ENCODE measurements around the gene KCTD14. TPM values are rescaled to one million over a fixed set of nuclear protein-coding genes. Genes with fewer than 3 reads are reported as not detected.
"Not testable (repeated sequence)": the region's sequence is repeated elsewhere in the genome, so short reads cannot be mapped to it uniquely, and the experiment has no call there.

The KCTD14 gene
- polyA plus RNA-seq, 4 donors: 13.1 to 16.8 (median 14.6) TPM

DNA sequence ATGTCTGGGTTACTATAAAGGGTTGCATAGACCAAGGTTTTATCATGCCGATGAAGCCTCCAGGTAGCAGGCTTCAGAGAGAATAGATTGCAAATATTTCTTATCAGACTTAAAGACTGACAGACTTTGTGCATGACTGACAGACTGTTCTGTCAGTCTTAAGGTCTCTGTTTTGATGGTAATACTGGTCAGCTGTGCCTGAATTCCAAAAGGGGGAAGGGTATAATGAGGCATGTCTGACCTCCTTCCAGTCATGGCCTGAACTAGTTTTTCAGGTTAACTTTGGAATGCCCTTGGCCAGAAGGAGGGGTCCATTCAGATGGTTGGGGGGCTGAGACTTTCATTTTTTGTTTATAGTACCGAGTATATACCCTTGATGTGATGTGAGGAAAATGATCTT lies 4.7 kb upstream of the KCTD14 start:
- DNase-seq (ENCODE audit: low read depth in 4 of 4, low spot score in 3 of 4): no peak

GRCh38 chr11:78025378-78025777 lies 2.3 kb upstream of the KCTD14 start:
- no peak for DNase-seq (ENCODE audit: low read depth in 4 of 4, low spot score in 3 of 4)

DNA sequence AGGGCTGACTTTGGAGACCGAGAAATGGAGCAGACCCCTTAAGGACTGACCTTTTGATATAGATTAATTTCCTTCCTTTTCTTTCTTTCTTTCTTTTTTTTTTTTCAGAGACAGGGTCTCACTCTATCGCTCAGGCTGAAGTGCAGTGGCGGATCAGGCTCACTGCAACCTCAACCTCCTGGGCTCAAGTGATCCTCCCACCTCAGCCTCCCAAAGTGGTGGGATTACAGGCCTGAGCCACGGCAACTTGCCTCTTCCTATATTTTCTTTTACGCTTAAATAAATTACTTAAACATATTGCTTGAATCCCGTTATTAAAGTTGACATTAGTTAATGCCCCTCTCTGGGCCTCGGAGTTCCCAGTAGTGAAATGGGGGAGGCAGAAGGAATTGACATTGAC lies 350 bp upstream of the KCTD14 start:
- no peak for DNase-seq (ENCODE audit: low read depth in 4 of 4, low spot score in 3 of 4)

DNA sequence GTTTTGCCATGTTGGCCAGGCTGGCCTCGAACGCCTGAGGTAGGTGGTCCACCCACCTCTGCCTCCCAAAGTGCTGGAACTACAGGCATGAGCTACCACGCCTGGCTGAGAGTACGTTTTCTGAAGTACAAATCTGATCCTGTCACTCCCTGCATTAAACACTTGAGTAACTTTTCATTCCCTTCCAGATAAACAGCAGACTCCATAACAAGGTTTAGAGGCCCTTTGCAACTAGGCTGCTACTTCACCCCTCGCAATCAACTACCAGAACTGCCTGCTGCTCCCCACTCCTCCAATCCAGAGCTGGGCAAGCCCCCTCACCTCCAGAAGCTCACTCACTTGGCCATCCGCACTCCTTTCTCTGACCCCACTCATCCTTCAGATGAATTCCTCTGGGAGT lies 1.5 kb downstream of the KCTD14 start:
- no peak for DNase-seq (ENCODE audit: low read depth in 4 of 4, low spot score in 3 of 4)

- DNase-seq (ENCODE audit: low read depth in 4 of 4, low spot score in 3 of 4): no peak
These were observed 2.8 kb downstream of the KCTD14 start for GRCh38 chr11:78020246-78020645.

DNA sequence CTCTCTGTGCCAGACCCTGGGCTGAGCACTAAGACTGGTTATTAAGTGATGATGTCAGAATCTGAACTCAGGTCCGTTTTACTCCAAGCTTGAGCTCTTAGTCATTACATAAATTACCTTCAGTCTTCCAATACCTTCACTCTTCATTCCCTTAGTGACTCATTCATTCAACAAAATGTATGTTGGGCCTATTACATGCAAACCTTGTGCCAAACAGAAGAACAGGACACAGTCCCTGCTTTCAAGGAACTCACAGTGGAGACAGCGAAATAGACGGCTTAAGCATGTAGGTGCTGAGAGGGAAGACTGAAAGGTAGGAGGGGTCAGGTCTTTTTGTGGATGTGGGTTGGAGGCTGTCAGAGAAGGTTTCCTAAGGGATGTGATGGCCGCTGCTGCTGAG lies 3.3 kb downstream of the KCTD14 start:
- DNase-seq (ENCODE audit: low read depth in 4 of 4, low spot score in 3 of 4): no peak

DNA sequence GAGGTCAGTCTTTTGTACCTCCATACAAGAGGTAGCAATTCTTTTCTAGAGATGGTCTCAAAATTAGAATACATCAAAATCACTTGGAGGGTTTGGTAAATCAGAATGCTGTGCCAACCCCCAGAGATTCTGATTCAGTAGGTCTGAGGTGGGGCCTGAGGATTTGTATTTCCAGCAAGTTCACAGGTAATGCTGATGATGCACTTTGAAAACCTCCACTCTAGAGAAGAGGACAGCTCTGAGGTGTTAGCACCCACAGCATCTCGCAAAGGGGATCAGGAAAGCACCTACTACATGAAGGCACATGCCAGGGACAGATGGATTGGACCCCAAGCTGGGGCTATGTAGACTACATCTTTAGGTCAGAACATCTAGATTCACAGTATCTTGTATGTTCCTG lies 7.2 kb downstream of the KCTD14 start:
- no peak for DNase-seq (ENCODE audit: low read depth in 4 of 4, low spot score in 3 of 4)

GRCh38 chr11:78014937-78015520 lies 8.0 kb downstream of the KCTD14 start:
- not testable (repeated sequence) for DNase-seq (ENCODE audit: low read depth in 4 of 4, low spot score in 3 of 4)

DNA sequence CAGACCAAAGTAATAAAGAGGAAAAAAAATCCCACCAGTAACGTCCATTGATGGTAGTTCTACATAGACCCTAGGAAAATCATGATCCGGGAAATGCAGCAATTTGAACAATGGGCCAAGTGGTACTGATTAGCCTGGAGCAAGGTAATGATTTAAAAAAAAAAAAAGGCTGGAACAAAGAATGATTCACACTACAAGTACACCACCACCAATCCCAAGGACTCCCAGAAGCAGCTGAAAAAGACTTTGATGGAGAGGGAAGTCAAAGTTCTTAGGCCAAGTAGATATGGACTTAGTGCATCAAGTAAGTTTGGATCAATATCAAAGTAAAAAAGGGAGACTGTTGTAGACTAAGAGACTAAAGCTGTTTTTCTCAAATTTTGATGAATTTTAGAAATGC lies 11.8 kb downstream of the KCTD14 start:
- DNase-seq (ENCODE audit: low read depth in 4 of 4, low spot score in 3 of 4): no peak

DNA sequence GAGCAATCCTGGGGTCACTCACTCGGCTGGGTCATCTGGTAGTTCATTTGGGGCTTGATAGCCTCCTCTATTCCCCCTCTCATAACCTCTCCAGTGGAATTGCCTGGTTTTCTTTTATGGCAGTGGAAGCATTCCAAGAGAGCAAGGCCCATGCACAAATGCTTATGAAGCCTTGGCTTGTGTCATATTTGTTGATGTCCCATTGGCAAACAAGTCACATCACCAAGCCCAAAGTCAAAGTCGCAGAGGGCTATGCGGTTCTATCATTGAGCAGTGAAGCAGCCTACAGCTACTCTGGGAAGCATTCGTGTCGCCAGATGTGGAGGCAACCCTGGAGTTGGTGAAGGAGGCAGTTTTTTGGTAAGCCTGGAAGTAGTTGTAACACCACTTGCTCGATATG lies 12.3 kb downstream of the KCTD14 start:
- DNase-seq (ENCODE audit: low read depth in 4 of 4, low spot score in 3 of 4): no peak

- DNase-seq (ENCODE audit: low read depth in 4 of 4, low spot score in 3 of 4): no peak
These were observed 12.8 kb downstream of the KCTD14 start for GRCh38 chr11:78010304-78010703.

- no peak for DNase-seq (ENCODE audit: low read depth in 4 of 4, low spot score in 3 of 4)
These were observed 14.0 kb downstream of the KCTD14 start for GRCh38 chr11:78009062-78009461.

- no peak for DNase-seq (ENCODE audit: low read depth in 4 of 4, low spot score in 3 of 4)
These were observed 22.9 kb downstream of the KCTD14 start for GRCh38 chr11:78000193-78000592.

GRCh38 chr11:77999446-78000030 lies 23.5 kb downstream of the KCTD14 start:
- DNase-seq (ENCODE audit: low read depth in 4 of 4, low spot score in 3 of 4): no peak

GRCh38 chr11:77994434-77995362 lies 28.4 kb downstream of the KCTD14 start, which contains the start of gene INTS4:
Gene INTS4 (minus strand): TSS chr11:77994668. CDS start chr11:77994643, 25 bp downstream.
- peak; percentile 93 to 99 (median 98) for DNase-seq (ENCODE audit: low read depth in 4 of 4, low spot score in 3 of 4)

- peak in 1 of 4 donors; percentile 3 for DNase-seq (ENCODE audit: low read depth in 4 of 4, low spot score in 3 of 4)
These were observed 29.2 kb downstream of the KCTD14 start for GRCh38 chr11:77993902-77994301.

DNA sequence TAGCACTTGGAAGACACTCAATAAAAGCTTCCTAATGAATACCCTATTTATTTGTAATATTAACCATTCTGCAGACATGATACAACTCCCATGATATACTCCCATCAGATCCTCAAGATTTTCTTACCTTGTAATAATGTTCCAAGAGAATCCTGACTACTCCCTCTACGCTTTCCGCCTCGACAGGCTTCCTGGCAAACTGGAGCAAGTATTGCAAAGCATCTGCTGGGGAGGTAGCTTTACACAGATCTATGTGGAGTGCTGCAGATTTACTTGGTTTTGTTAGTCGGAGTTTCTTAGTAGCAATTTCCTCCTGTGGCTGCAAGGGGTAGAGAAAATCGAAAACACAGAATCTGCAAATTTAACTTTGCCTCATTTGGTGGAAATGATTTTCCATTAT lies 32.1 kb downstream of the KCTD14 start:
- no peak for DNase-seq (ENCODE audit: low read depth in 4 of 4, low spot score in 3 of 4)

- DNase-seq (ENCODE audit: low read depth in 4 of 4, low spot score in 3 of 4): not testable (repeated sequence)
These were observed 36.6 kb downstream of the KCTD14 start for GRCh38 chr11:77986456-77986855.

DNA sequence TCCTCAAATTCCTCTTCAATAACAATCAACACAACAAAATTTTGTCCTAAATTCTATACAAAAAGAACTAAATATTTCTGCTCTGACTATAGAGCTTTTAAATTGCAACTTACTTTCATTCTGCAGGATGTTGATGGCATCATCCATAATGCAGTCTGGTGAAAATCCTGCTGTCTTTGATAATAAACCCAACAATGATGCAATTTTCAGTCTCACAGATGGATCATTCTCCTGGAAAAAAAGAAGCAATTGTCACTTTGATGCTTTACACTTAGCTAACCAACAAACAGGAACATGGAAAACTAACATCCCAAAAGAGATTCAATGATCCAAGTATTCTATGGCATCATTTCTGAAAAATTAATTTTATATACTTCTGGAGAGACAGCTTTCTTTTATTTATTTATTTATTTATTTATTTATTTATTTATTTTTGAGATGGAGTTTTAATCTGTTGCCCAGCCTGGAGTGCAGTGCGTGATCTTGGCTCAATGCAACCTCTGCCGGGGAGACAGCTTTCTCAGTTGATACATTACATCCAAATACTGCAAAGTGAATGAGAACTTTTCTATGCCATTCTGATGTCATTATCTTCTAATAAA lies 41.6 kb downstream of the KCTD14 start:
- DNase-seq (ENCODE audit: low read depth in 4 of 4, low spot score in 3 of 4): no peak

- no peak for DNase-seq (ENCODE audit: low read depth in 4 of 4, low spot score in 3 of 4)
These were observed 54.7 kb downstream of the KCTD14 start for GRCh38 chr11:77968337-77968736.

GRCh38 chr11:77967753-77968152 lies 55.3 kb downstream of the KCTD14 start:
- DNase-seq (ENCODE audit: low read depth in 4 of 4, low spot score in 3 of 4): no peak
